HEK293 (cell line): Measurements from ENCODE around the gene DIP2B.

ENCODE experiments used
- CTCF ChIA-PET: fragments of 350-600 bp; formaldehyde crosslinking; extraction: SDS; loops from one replicate; lab custom pipeline; 2021; ENCODE audit warnings: antibody characterized with exemption; lab: Yijun Ruan, JAX
- POLR2A ChIA-PET: fragments of 300-600 bp; formaldehyde crosslinking; extraction: SDS; loops from one replicate; lab custom pipeline; 2020; ENCODE audit warnings: antibody characterized with exemption, inconsistent platforms; lab: Yijun Ruan, JAX
- H3K27ac ChIP-seq: fragments of 200-500 bp; sonication (Bioruptor generic); 2 replicates; pipeline ENCODE4 v1.5.1; 2014; ENCODE audit warnings: low read depth, low read length, control low read depth, inconsistent platforms; ENCODE audit errors: extremely low read depth
- H3K36me3 ChIP-seq, 2 experiments: fragments of 200-500 bp in 1 of 2; sonication (Bioruptor generic) in 1 of 2; 1 replicate in 1 of 2; 2 replicates in 1 of 2; pipeline ENCODE4 v1.5.1; 2014 to 2017; ENCODE audit warnings: inconsistent platforms in 2 of 2, low read length in 2 of 2; ENCODE audit not compliant: control insufficient read depth in 2 of 2, insufficient read depth in 1 of 2
- H3K4me1 ChIP-seq: fragments of 200-500 bp; sonication (Bioruptor generic); 2 replicates; pipeline ENCODE4 v1.5.1; 2014; ENCODE audit warnings: mild to moderate bottlenecking, low read length, inconsistent platforms; ENCODE audit not compliant: control insufficient read depth, insufficient read depth
- H3K4me3 ChIP-seq: 2 replicates; pipeline ENCODE4 v1.5.1; 2011; ENCODE audit warnings: low read depth, mild to moderate bottlenecking, control low read depth, low read length, moderate library complexity
- H3K9me3 ChIP-seq: fragments of 200-500 bp; sonication (Bioruptor generic); 2 replicates; pipeline ENCODE4 v1.5.1; 2014; ENCODE audit warnings: low read depth, low read length, inconsistent platforms; ENCODE audit not compliant: control insufficient read depth, insufficient read depth
- CTCF ChIP-seq: fragments of 450-650 bp; formaldehyde crosslinking; IDR thresholded peaks from 2 replicates; pipeline ENCODE4 v1.5.1; 2016; ENCODE audit warnings: missing biosample characterization, missing genetic modification characterization
- GLIS2 ChIP-seq: fragments of 450-650 bp; formaldehyde crosslinking; IDR thresholded peaks from 2 replicates; pipeline ENCODE4 v1.5.1; 2016; ENCODE audit warnings: missing biosample characterization, missing genetic modification characterization
- KLF1 ChIP-seq: fragments of 450-650 bp; formaldehyde crosslinking; IDR thresholded peaks from 2 replicates; pipeline ENCODE4 v1.5.1; 2016; ENCODE audit warnings: missing biosample characterization, missing genetic modification characterization
- KLF8 ChIP-seq: fragments of 450-650 bp; formaldehyde crosslinking; IDR thresholded peaks from 2 replicates; pipeline ENCODE4 v1.5.1; 2016; ENCODE audit warnings: missing biosample characterization, missing genetic modification characterization
- MZF1 ChIP-seq: fragments of 450-650 bp; formaldehyde crosslinking; IDR thresholded peaks from 2 replicates; pipeline ENCODE4 v1.5.1; 2017; ENCODE audit warnings: missing biosample characterization, missing genetic modification characterization, borderline replicate concordance
- OVOL3 ChIP-seq: fragments of 450-650 bp; formaldehyde crosslinking; IDR thresholded peaks from 2 replicates; pipeline ENCODE4 v1.5.1; 2016; ENCODE audit warnings: missing biosample characterization, missing genetic modification characterization
- PRDM6 ChIP-seq: fragments of 450-650 bp; formaldehyde crosslinking; IDR thresholded peaks from 2 replicates; pipeline ENCODE4 v1.5.1; 2017; ENCODE audit warnings: missing biosample characterization, missing genetic modification characterization
- SETDB1 ChIP-seq: IDR thresholded peaks from one replicate; pipeline ENCODE4 v1.6.1; 2017; ENCODE audit warnings: mild to moderate bottlenecking, low read length, moderate library complexity, mixed read lengths; ENCODE audit not compliant: insufficient read length
- YY2 ChIP-seq: fragments of 450-650 bp; formaldehyde crosslinking; IDR thresholded peaks from 2 replicates; pipeline ENCODE4 v1.5.1; 2016; ENCODE audit warnings: missing biosample characterization, missing genetic modification characterization
- ZBTB1 ChIP-seq: fragments of 450-650 bp; formaldehyde crosslinking; IDR thresholded peaks from 2 replicates; pipeline ENCODE4 v1.5.1; 2016; ENCODE audit warnings: missing biosample characterization, missing genetic modification characterization
- ZFP69B ChIP-seq: fragments of 450-650 bp; formaldehyde crosslinking; IDR thresholded peaks from 2 replicates; pipeline ENCODE4 v1.5.1; 2016; ENCODE audit warnings: missing biosample characterization, missing genetic modification characterization
- ZNF121 ChIP-seq: fragments of 450-650 bp; formaldehyde crosslinking; IDR thresholded peaks from 2 replicates; pipeline ENCODE4 v1.5.1; 2016; ENCODE audit warnings: missing biosample characterization, missing genetic modification characterization
- ZNF155 ChIP-seq: fragments of 450-650 bp; formaldehyde crosslinking; IDR thresholded peaks from 2 replicates; pipeline ENCODE4 v1.5.1; 2016; ENCODE audit warnings: missing biosample characterization, missing genetic modification characterization
- ZNF214 ChIP-seq: fragments of 450-650 bp; formaldehyde crosslinking; IDR thresholded peaks from 2 replicates; pipeline ENCODE4 v1.5.1; 2017; ENCODE audit warnings: missing biosample characterization, mild to moderate bottlenecking, missing genetic modification characterization, borderline replicate concordance
- ZNF221 ChIP-seq: fragments of 450-650 bp; formaldehyde crosslinking; IDR thresholded peaks from 2 replicates; pipeline ENCODE4 v1.5.1; 2017; ENCODE audit warnings: missing biosample characterization, missing genetic modification characterization, borderline replicate concordance
- ZNF280C ChIP-seq: fragments of 450-650 bp; formaldehyde crosslinking; IDR thresholded peaks from 2 replicates; pipeline ENCODE4 v1.5.1; 2016; ENCODE audit warnings: missing biosample characterization, missing genetic modification characterization
- ZNF311 ChIP-seq: fragments of 450-650 bp; formaldehyde crosslinking; IDR thresholded peaks from 2 replicates; pipeline ENCODE4 v1.5.1; 2017; ENCODE audit warnings: missing biosample characterization, missing genetic modification characterization, borderline replicate concordance
- ZNF341 ChIP-seq: fragments of 450-650 bp; formaldehyde crosslinking; IDR thresholded peaks from 2 replicates; pipeline ENCODE4; 2016; ENCODE audit warnings: low read depth, missing biosample characterization, missing genetic modification characterization
- ZNF366 ChIP-seq: fragments of 450-650 bp; formaldehyde crosslinking; conservative IDR thresholded peaks from 2 replicates; pipeline ENCODE4 v1.5.1; 2016; ENCODE audit warnings: missing biosample characterization, missing genetic modification characterization
- ZNF423 ChIP-seq: fragments of 450-650 bp; formaldehyde crosslinking; IDR thresholded peaks from 2 replicates; pipeline ENCODE4 v1.5.1; 2016; ENCODE audit warnings: missing biosample characterization, missing genetic modification characterization
- ZNF510 ChIP-seq: fragments of 450-650 bp; formaldehyde crosslinking; IDR thresholded peaks from 2 replicates; pipeline ENCODE4 v1.5.1; 2018; ENCODE audit warnings: mild to moderate bottlenecking, missing genetic modification characterization, missing biosample characterization; ENCODE audit not compliant: insufficient replicate concordance
- ZNF514 ChIP-seq: fragments of 450-650 bp; formaldehyde crosslinking; IDR thresholded peaks from 2 replicates; pipeline ENCODE4 v1.5.1; 2016; ENCODE audit warnings: missing biosample characterization, missing genetic modification characterization
- ZNF555 ChIP-seq: fragments of 450-650 bp; formaldehyde crosslinking; conservative IDR thresholded peaks from 2 replicates; pipeline ENCODE4 v1.5.1; 2017; ENCODE audit warnings: missing biosample characterization, mild to moderate bottlenecking, missing genetic modification characterization, inconsistent platforms
- ZNF571 ChIP-seq: fragments of 450-650 bp; formaldehyde crosslinking; IDR thresholded peaks from 2 replicates; pipeline ENCODE4 v1.5.0; 2017; ENCODE audit warnings: missing biosample characterization, missing genetic modification characterization
- ZNF610 ChIP-seq: fragments of 450-650 bp; formaldehyde crosslinking; IDR thresholded peaks from 2 replicates; pipeline ENCODE4 v1.5.1; 2016; ENCODE audit warnings: missing biosample characterization, missing genetic modification characterization, borderline replicate concordance
- ZNF701 ChIP-seq: fragments of 450-650 bp; formaldehyde crosslinking; IDR thresholded peaks from 2 replicates; pipeline ENCODE4 v1.5.1; 2016; ENCODE audit warnings: missing biosample characterization, missing genetic modification characterization
- ZNF768 ChIP-seq: fragments of 450-650 bp; formaldehyde crosslinking; IDR thresholded peaks from 2 replicates; pipeline ENCODE4 v1.5.1; 2018; ENCODE audit warnings: missing biosample characterization, mild to moderate bottlenecking, missing genetic modification characterization
- ZNF776 ChIP-seq: fragments of 450-650 bp; formaldehyde crosslinking; IDR thresholded peaks from 2 replicates; pipeline ENCODE4 v1.5.0; 2017; ENCODE audit warnings: missing biosample characterization, missing genetic modification characterization, borderline replicate concordance
- ZNF791 ChIP-seq: fragments of 450-650 bp; formaldehyde crosslinking; IDR thresholded peaks from 2 replicates; pipeline ENCODE4 v1.5.1; 2016; ENCODE audit warnings: missing biosample characterization, missing genetic modification characterization
- ZXDB ChIP-seq: fragments of 450-650 bp; formaldehyde crosslinking; IDR thresholded peaks from 2 replicates; pipeline ENCODE4 v1.5.1; 2016; ENCODE audit warnings: missing biosample characterization, missing genetic modification characterization

DIP2B gene

GRCh38 chr12:50742776-50743175 is 238.0 kb downstream of the DIP2B start (continued):
- no peak for TF ChIP-seq ZNF280C

- peaks cover 5 to 41% of the 10 kb centered on the region in 2 experiments; a peak in 2 of 3 replicates for H3K36me3 ChIP-seq
- no peaks in the 10 kb centered on the region for H3K9me3 ChIP-seq
- ChIA-PET CTCF (interaction anchor here (0.7 to 0.8 kb wide), 2 partner anchors 12 to 778 kb away, joined by 3 read pairs; no protein-coding TSS in a partner anchor), POLR2A (no interaction called here)
- H3K4me3 ChIP-seq = no peak overlapping the region
- TF ChIP-seq ZNF311 (tag by site-specific recombination) (no peak), ZNF571 (tag by site-specific recombination) (no peak), ZNF214 (tag by site-specific recombination) (no peak), PRDM6 (no peak), ZNF341 (tag by site-specific recombination) (no peak), ZFP69B (tag by site-specific recombination) (no peak), ZNF610 (no peak), ZNF791 (tag by site-specific recombination) (no peak), ZNF221 (tag by site-specific recombination) (no peak), ZNF366 (tag by site-specific recombination) (no peak), YY2 (tag by site-specific recombination) (no peak), GLIS2 (no peak)
- H3K4me1 ChIP-seq = no peaks in the 10 kb centered on the region; the same call in 1 of the 2 replicates
- no peak overlapping the region for H3K27ac ChIP-seq
These were observed 241.1 kb downstream of the DIP2B start for GRCh38 chr12:50745861-50746260.

- H3K4me3 ChIP-seq = no peak overlapping the region
- H3K36me3 ChIP-seq = peaks cover 4 to 35% of the 10 kb centered on the region in 2 experiments; a peak in 2 of 3 replicates
- TF ChIP-seq ZNF776 (tag by site-specific recombination) = no peak
- TF ChIP-seq ZNF155 (tag by site-specific recombination) = no peak
- no peak for TF ChIP-seq MZF1 (tag by site-specific recombination)
- TF ChIP-seq OVOL3 (tag by site-specific recombination) = no peak
- no peak for TF ChIP-seq ZNF510 (tag by site-specific recombination)
- no peak for TF ChIP-seq ZNF514 (tag by site-specific recombination)
- no peak for TF ChIP-seq KLF1 (tag by site-specific recombination)
- TF ChIP-seq ZNF768 (tag by site-specific recombination) = no peak
- no peak for TF ChIP-seq KLF8
- no peak for TF ChIP-seq CTCF (tag by site-specific recombination)
- TF ChIP-seq ZNF701 (tag by site-specific recombination) = no peak
- TF ChIP-seq ZBTB1 (tag by site-specific recombination) = no peak
- no peak for TF ChIP-seq ZNF555
- no peak for TF ChIP-seq ZXDB
- no peak for TF ChIP-seq SETDB1
- no peak for TF ChIP-seq ZNF423 (tag by site-specific recombination)
- TF ChIP-seq ZNF121 (tag by site-specific recombination) = no peak
- TF ChIP-seq ZNF214 (tag by site-specific recombination) = no peak
- no peaks in the 10 kb centered on the region; the same call in 1 of the 2 replicates for H3K4me1 ChIP-seq
- H3K27ac ChIP-seq = no peak overlapping the region
- H3K9me3 ChIP-seq = no peaks in the 10 kb centered on the region
- CTCF ChIA-PET = interaction anchor here (0.5 to 0.8 kb wide), 3 partner anchors 12 to 779 kb away, joined by 3 read pairs; no protein-coding TSS in a partner anchor
- POLR2A ChIA-PET = no interaction called here
These were observed 241.6 kb downstream of the DIP2B start for GRCh38 chr12:50746431-50746830.
